ENCODE data around the gene ZBTB16.
A peak's percentile ranks its signal among the peaks of the same experiment; 100 is the strongest.

ZBTB16 gene, protein sequence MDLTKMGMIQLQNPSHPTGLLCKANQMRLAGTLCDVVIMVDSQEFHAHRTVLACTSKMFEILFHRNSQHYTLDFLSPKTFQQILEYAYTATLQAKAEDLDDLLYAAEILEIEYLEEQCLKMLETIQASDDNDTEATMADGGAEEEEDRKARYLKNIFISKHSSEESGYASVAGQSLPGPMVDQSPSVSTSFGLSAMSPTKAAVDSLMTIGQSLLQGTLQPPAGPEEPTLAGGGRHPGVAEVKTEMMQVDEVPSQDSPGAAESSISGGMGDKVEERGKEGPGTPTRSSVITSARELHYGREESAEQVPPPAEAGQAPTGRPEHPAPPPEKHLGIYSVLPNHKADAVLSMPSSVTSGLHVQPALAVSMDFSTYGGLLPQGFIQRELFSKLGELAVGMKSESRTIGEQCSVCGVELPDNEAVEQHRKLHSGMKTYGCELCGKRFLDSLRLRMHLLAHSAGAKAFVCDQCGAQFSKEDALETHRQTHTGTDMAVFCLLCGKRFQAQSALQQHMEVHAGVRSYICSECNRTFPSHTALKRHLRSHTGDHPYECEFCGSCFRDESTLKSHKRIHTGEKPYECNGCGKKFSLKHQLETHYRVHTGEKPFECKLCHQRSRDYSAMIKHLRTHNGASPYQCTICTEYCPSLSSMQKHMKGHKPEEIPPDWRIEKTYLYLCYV

DNA sequence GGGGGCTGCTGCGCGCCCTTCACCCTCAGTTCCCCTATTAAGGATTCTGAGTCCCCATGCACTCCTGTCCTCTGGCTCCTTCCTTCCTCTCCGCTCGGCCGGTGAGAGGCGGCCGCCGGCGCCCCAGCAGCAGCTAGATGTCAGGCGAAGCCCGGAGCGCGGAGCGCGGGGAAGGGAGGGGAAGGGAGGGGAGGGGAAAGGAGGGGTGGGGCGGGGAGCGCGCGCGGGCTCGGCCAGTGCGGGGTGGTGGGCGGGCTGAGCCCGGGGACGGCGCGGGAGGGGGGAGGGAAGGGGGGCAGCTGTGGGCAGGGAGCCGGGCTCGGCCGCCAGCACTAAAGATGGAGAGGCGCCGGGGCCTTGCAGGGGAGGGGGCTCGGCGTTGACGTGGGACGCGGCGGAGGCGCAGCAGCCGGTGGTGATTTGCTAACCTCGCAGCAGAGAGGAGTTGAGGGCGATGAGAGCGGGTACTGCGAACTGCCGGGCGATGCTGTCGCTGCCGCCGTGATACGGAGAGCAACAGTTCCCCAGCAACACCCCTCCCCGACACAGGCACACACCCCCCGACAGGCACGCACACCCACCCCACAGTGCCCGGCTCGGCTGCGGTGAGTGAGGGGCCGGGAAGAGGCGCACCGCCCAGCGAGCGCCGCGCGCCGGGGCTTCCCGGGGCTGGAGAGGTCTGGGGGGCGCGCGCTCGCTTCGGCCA is at the start of gene ZBTB16:
TSS of gene ZBTB16 (plus strand) at position 434 of the 706 bp plus-strand sequence. CDS start 3,590 bp downstream, outside the sequence.
- DNase-seq, result peak; percentile 92

DNA sequence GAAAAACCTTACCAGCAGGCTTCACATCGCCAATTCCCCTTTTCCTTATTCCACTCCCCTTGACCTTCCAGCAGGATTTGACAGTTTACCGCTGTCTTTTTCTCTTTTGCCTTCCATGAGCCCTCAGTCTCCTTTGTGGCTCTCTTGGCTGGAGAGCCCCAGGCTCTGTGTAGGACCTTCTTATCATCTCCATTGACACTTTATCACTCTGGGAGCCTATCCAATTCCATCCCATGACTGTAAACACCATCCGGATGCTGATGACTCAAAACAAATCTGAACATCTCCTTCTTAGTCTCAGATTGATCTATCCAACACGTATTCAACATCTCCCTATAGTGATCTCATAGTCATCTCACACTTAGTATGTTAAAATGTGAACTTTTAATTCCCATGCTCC is 48.6 kb upstream of the ZBTB16 start:
- no peak for DNase-seq

- DNase-seq, result no peak
Measured at GRCh38 chr11:114011443-114011842, 48.1 kb upstream of the ZBTB16 start.

GRCh38 chr11:114015117-114015516 is 44.4 kb upstream of the ZBTB16 start:
- DNase-seq, result no peak

DNA sequence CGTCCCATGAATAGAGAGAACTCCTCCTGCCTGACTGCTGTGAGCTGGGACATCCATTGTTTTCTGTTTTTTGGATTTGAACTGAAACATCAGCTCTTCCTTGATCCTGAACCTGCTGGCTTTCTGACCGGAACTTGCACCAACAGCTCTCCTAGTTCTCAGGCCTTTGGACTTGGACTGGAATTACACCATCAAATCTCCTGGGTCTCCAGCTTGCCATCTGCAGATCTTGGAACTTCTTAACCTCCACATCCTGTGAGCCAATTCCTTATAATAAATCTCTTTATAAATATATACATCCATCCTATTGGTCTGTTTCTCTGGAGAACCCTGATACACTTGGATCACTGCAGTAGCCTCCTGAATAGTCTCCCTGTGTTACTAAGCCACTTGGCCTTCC is 42.5 kb upstream of the ZBTB16 start:
- no peak for DNase-seq

DNA sequence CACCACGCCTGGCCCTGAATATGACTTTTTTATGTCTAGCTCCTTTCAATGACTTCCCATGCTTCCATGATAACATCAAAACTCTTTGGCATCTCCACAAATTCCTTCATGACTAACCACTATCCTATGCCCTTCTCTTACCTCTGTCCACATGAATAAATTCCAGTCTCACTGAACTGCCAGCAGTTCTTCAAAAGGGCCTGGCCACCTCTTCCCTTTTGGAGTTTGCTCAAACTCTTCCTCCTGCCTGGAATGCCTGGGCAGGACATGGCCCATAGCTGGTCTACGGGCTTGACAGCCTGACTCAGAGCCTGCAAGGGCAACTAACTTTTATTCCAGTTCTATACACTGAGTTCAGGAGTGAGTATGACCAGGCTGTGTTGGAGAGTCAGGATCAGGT is 41.8 kb upstream of the ZBTB16 start:
- no peak for DNase-seq

- DNase-seq, result no peak
Measured at GRCh38 chr11:114019046-114019445, 40.5 kb upstream of the ZBTB16 start.

GRCh38 chr11:114019574-114019973 is 39.9 kb upstream of the ZBTB16 start:
- no peak for DNase-seq

- DNase-seq, result no peak
Measured at GRCh38 chr11:114025329-114025907, 34.1 kb upstream of the ZBTB16 start.

DNA sequence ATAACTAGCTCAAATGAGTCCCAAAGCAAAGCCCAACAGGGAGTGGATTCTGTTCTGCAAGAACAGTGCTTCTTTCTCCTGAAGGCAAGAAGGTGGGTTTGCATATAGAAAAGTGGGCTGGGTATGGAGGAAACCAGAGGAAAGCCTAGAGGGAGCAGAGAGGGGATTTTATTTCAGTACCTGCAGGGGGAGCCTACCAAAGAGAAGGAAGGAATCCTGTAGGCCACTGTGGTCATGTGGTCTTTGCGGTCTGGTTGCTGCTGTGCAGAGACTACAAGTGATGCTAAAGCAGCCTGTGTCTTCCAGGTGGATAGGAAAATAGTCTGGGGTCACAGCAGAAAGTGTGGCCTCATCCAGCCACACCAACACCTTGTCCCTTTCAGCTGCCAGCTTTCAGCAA is 33.2 kb upstream of the ZBTB16 start:
- peak; percentile 84 for DNase-seq

DNA sequence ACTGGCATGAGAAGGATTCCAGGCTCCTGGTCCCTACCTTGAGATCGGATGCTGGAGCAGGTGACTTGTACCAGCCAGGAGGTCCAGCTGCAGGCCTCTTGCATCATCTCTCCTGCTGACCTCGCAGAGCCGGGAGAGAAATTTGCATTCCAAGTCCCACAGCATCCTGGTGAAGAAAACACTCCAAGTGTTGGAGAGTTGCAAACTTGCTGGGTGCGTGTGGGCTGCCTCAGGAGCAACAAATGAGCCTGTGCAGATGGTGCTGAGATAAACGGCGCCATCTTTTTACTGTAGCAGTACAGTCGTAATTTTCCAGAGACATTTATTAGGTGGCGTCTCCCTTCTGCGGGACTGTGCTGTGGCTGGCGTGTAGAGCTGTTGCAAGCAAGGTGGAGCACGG is 32.1 kb upstream of the ZBTB16 start:
- no peak for DNase-seq

- peak; percentile 19 for DNase-seq
Measured at GRCh38 chr11:114027926-114028325, 31.6 kb upstream of the ZBTB16 start.

- no peak for DNase-seq
Measured at GRCh38 chr11:114031246-114031966, 28.1 kb upstream of the ZBTB16 start.

GRCh38 chr11:114031967-114032320 is 27.6 kb upstream of the ZBTB16 start:
- DNase-seq, result no peak

- no peak for DNase-seq
Measured at GRCh38 chr11:114033066-114033465, 26.4 kb upstream of the ZBTB16 start.

GRCh38 chr11:114033572-114033971 is 25.9 kb upstream of the ZBTB16 start:
- no peak for DNase-seq

DNA sequence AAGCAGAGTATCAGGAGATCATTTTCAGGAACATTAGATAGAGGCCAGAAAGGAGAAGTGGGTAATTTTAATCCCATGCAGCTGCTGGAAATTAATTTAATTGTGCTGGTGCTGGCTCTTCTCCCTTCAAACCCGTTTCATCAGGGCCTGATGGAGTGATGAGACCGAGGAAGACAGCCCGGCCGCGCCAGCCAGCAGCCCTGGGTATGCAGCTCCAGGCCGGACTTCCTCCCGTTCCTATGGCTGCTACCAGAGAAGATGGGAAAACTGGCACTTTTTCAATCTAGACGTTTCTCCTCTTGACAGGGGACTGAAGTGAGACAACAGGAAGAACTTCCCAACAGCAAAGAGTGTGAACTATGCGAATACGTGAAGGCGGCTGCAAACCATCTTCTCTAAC is 24.6 kb upstream of the ZBTB16 start:
- DNase-seq, result no peak

DNA sequence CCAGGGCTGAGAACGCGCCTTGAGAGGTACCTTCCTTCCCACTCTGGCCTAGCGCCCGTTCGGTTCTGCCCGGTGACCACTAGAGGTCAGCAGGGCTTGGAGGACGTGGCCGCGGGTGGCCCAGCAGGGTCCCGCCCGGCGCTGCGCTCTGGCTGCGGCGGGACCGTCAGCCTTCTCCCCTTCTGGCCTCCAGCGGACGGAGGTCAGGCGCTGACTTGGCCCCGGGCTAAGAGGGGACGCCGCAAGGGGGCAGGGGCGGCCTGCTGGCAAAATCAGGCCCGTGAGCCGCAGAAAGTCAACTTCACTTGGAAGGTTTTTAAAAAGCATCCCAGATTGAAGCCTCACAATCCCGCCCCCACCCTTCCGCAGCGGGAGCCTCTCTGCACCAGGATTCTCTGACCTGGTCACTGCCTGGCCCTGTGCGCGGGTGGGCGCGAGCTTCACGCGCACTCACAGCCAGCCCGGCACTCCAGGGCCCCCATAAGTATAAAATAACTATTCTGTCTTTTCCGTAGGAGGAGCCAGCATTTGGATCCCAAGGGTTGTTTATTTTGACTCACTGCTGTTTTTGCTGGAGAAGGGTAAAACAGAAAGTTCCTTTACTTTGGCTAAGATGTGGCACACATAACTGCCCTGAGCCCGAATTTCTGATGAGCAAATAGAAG is 23.2 kb upstream of the ZBTB16 start:
- peak; percentile 92 for DNase-seq

DNA sequence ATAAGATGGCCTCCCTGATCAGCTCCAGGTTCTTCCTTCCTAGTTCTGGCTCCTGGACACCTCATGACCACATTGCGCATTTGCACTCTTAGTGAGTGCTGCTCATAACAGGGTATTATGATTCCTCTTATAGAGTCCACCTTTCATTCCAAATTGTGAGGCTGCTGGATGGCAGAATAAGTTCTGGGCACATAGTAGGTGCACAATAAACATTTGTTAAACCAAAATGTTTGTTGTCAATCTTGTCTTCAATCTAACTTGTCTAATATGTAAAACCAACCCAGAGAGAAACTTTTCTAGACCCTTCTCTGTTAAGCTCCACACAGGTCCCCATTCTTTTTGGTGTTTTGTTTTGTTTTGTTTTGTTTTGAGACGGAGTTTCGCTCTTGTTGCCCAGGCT is 22.6 kb upstream of the ZBTB16 start:
- no peak for DNase-seq

DNA sequence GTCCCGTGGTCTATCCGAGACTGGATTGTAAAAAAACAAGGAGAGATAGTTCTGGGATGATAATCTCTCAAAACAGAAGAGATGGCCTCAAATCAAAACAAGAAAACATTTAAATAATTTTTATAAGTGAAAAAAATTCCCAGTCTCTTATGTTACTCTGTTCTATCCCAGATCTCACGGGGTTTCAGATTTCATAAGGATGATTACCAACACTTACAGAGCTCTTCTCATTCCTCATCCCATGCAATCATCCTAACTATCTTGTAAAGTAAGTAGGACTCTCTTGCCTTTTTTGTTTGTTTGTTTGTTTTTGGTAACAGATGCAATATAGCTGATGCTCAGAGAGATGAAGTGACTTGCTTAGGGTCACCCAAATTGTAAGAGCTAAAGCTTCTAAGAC is 20.0 kb upstream of the ZBTB16 start:
- no peak for DNase-seq

DNA sequence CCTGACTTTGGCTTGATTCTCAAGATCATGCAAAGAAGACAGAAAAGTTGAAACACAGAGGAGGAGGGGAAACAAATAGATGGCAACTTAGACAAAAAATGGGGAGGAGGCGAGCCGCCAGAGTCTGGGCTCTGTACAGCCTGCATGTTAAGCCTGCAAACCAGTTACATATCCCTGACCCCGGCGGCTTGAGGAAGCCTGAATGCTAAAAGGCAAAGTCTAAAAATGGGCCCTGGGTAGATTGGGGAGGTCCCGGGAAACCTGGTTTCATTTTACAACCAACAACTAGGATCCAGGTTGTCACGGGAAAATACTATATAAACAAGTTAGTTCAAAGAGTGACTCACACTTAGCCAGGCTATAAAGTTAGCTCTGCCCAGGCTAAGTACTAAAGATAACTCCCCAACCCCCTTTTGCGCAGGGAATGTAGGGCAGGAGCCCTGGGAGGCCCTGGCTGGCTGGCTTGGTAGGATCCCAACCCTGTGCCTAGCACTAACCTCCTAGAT is 18.8 kb upstream of the ZBTB16 start:
- DNase-seq, result no peak

- no peak for DNase-seq
Measured at GRCh38 chr11:114042234-114042633, 17.3 kb upstream of the ZBTB16 start.
